ENCODE measurements around the gene SPRR2B.
"Not testable (repeated sequence)": the region's sequence is repeated elsewhere in the genome, so short reads cannot be mapped to it uniquely, and the experiment has no call there.

Gene SPRR2B

DNA sequence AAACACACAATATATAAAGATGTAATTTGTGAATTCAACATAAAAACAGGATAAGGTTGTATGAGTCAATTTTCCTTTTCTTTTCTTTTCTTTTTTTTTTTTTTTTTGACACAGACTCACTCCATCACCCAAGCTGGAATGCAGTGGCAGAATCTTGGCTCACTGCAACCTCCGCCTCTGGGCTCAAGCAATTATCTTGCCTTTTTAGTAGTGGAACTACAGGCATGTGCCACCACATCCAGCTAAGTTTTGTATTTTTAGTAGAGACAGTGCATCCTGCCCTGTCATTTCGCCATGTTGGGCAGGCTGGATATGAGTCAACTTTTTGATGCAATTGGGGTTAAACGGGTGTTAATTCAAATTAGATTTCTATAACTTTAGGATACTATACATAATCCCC is 10.3 kb upstream of the SPRR2B start:
- H3K27ac ChIP-seq (ENCODE audit: low read length), result no peak overlapping the region
- no peaks in the 10 kb centered on the region for H3K27me3 ChIP-seq (ENCODE audit: control insufficient read depth, insufficient read depth, low read length)
- WGBS (ENCODE audit: insufficient coverage, insufficient read length), result no CpG with 5 or more reads among the region's 3 CpGs
- H3K4me3 ChIP-seq (ENCODE audit: low read length), result no peak overlapping the region
- DNase-seq (ENCODE audit: low read depth, low spot score), result no peak
- no peaks in the 10 kb centered on the region for H3K36me3 ChIP-seq (ENCODE audit: control insufficient read depth, insufficient read depth, low read length)
- no peaks in the 10 kb centered on the region for H3K9me3 ChIP-seq (ENCODE audit: control insufficient read depth, insufficient read depth, low read length)
- H3K4me1 ChIP-seq (ENCODE audit: control insufficient read depth, insufficient read depth, low read length), result no peaks in the 10 kb centered on the region

- no peak overlapping the region for H3K27ac ChIP-seq (ENCODE audit: low read length)
- DNase-seq (ENCODE audit: low read depth, low spot score), result no peak
- no peak overlapping the region for H3K4me3 ChIP-seq (ENCODE audit: low read length)
- H3K9me3 ChIP-seq (ENCODE audit: control insufficient read depth, insufficient read depth, low read length), result no peaks in the 10 kb centered on the region
- H3K36me3 ChIP-seq (ENCODE audit: control insufficient read depth, insufficient read depth, low read length), result no peaks in the 10 kb centered on the region
- H3K27me3 ChIP-seq (ENCODE audit: control insufficient read depth, insufficient read depth, low read length), result no peaks in the 10 kb centered on the region
- H3K4me1 ChIP-seq (ENCODE audit: control insufficient read depth, insufficient read depth, low read length), result no peaks in the 10 kb centered on the region
- no CpG with 5 or more reads among the region's 5 CpGs for WGBS (ENCODE audit: insufficient coverage, insufficient read length)
Measured at GRCh38 chr1:153072806-153073726, 1.7 kb upstream of the SPRR2B start.

DNA sequence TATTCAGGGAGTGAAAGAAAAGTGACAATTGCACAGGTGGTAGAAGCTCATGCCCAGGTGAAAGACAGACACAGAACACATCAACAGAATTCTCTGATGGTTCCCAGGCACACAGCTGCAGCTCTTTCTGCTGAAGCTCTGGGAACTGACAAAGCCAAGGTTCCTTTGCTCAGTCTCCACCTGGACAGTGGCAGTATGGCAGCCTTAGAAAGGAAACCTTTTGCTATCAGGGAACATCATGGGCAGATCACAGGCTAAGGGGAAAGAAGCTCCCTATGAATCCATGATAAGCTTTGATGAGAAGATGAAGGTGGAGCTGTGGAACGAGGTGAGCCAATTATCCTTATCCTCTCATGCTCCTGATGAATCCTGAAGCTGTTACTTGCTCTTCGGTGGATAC is 1.2 kb downstream of the SPRR2B start:
- H3K36me3 ChIP-seq (ENCODE audit: control insufficient read depth, insufficient read depth, low read length), result no peaks in the 10 kb centered on the region
- WGBS (ENCODE audit: insufficient coverage, insufficient read length), result no CpG with 5 or more reads among the region's 2 CpGs
- no peak for DNase-seq (ENCODE audit: low read depth, low spot score)
- H3K4me3 ChIP-seq (ENCODE audit: low read length), result no peak overlapping the region
- no peaks in the 10 kb centered on the region for H3K4me1 ChIP-seq (ENCODE audit: control insufficient read depth, insufficient read depth, low read length)
- no peak overlapping the region for H3K27ac ChIP-seq (ENCODE audit: low read length)
- no peaks in the 10 kb centered on the region for H3K9me3 ChIP-seq (ENCODE audit: control insufficient read depth, insufficient read depth, low read length)
- H3K27me3 ChIP-seq (ENCODE audit: control insufficient read depth, insufficient read depth, low read length), result no peaks in the 10 kb centered on the region

- H3K36me3 ChIP-seq (ENCODE audit: control insufficient read depth, insufficient read depth, low read length), result no peaks in the 10 kb centered on the region
- no peak overlapping the region for H3K4me3 ChIP-seq (ENCODE audit: low read length)
- no peaks in the 10 kb centered on the region for H3K4me1 ChIP-seq (ENCODE audit: control insufficient read depth, insufficient read depth, low read length)
- no CpG with 5 or more reads among the region's 6 CpGs for WGBS (ENCODE audit: insufficient coverage, insufficient read length)
- DNase-seq (ENCODE audit: low read depth, low spot score), result no peak
- no peak overlapping the region for H3K27ac ChIP-seq (ENCODE audit: low read length)
- no peaks in the 10 kb centered on the region for H3K27me3 ChIP-seq (ENCODE audit: control insufficient read depth, insufficient read depth, low read length)
- no peaks in the 10 kb centered on the region for H3K9me3 ChIP-seq (ENCODE audit: control insufficient read depth, insufficient read depth, low read length)
Measured at GRCh38 chr1:153058826-153059784, 12.3 kb downstream of the SPRR2B start.

DNA sequence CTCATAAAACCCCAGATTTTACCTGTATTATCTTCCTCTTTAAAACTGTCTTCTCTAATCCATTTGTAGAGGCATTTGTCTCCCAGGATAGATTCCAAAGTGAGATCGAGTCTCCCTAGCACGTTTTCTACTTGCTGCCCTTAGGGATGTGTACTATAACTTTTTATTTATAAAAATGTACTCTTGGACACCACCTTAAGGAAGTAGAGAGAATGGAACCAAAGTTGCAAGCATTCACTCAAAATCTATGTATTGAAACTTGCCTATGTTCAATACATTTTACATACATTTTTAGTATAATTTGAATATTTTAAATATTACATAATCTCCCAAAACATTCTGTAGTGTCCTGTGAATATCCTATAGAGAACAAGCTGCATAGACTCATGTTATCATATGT is 13.3 kb downstream of the SPRR2B start:
- WGBS (ENCODE audit: insufficient coverage, insufficient read length), result no CpG with 5 or more reads among the region's 2 CpGs
- Histone ChIP-seq H3K36me3 (ENCODE audit: control insufficient read depth, insufficient read depth, low read length) (no peaks in the 10 kb centered on the region), H3K4me1 (ENCODE audit: control insufficient read depth, insufficient read depth, low read length) (no peaks in the 10 kb centered on the region), H3K9me3 (ENCODE audit: control insufficient read depth, insufficient read depth, low read length) (no peaks in the 10 kb centered on the region), H3K4me3 (ENCODE audit: low read length) (no peak overlapping the region), H3K27me3 (ENCODE audit: control insufficient read depth, insufficient read depth, low read length) (no peaks in the 10 kb centered on the region), H3K27ac (ENCODE audit: low read length) (no peak overlapping the region)
- DNase-seq (ENCODE audit: low read depth, low spot score), result no peak

GRCh38 chr1:153057375-153057774 is 14.0 kb downstream of the SPRR2B start, which contains the start of gene SPRR2A:
SPRR2A (minus strand) TSS chr1:153057512; CDS start chr1:153056735, 777 bp downstream.
- no peaks in the 10 kb centered on the region for H3K4me1 ChIP-seq (ENCODE audit: control insufficient read depth, insufficient read depth, low read length)
- no peaks in the 10 kb centered on the region for H3K9me3 ChIP-seq (ENCODE audit: control insufficient read depth, insufficient read depth, low read length)
- no CpG with 5 or more reads among the region's 2 CpGs for WGBS (ENCODE audit: insufficient coverage, insufficient read length)
- no peaks in the 10 kb centered on the region for H3K36me3 ChIP-seq (ENCODE audit: control insufficient read depth, insufficient read depth, low read length)
- no peak within 1 kb of the TSS for H3K27ac ChIP-seq (ENCODE audit: low read length)
- no peak within 1 kb of the TSS for H3K4me3 ChIP-seq (ENCODE audit: low read length)
- DNase-seq (ENCODE audit: low read depth, low spot score), result no peak
- H3K27me3 ChIP-seq (ENCODE audit: control insufficient read depth, insufficient read depth, low read length), result no peaks in the 10 kb centered on the region

GRCh38 chr1:153056111-153056510 is 15.3 kb downstream of the SPRR2B start:
- WGBS (ENCODE audit: insufficient coverage, insufficient read length), result no CpG with 5 or more reads among the region's 3 CpGs
- DNase-seq (ENCODE audit: low read depth, low spot score); H3K27me3 ChIP-seq (ENCODE audit: control insufficient read depth, insufficient read depth, low read length); H3K36me3 ChIP-seq (ENCODE audit: control insufficient read depth, insufficient read depth, low read length); H3K4me1 ChIP-seq (ENCODE audit: control insufficient read depth, insufficient read depth, low read length); H3K9me3 ChIP-seq (ENCODE audit: control insufficient read depth, insufficient read depth, low read length); H3K27ac ChIP-seq (ENCODE audit: low read length); H3K4me3 ChIP-seq (ENCODE audit: low read length): not testable (repeated sequence)

DNA sequence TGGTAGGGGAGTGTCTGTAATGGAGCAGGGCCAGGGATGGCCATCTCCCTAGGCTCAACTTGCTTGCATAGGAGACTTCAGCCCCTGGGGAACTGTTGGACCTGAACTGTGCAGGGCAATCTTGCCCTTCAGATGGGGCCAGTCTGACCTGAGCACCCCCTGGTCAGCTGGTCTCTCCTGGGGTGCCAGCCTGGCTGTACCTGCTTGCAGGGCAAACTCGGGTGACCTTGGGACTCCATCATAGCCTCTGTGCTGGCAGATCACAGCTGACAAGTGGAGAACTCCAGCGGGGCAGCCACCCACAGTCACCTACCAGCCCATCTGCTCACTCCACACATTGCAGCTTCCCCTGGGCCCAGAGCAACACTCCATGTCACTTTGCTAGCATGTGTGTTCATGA is 22.2 kb downstream of the SPRR2B start:
- Histone ChIP-seq H3K27ac (ENCODE audit: low read length) (no peak overlapping the region), H3K36me3 (ENCODE audit: control insufficient read depth, insufficient read depth, low read length) (no peaks in the 10 kb centered on the region), H3K4me1 (ENCODE audit: control insufficient read depth, insufficient read depth, low read length) (no peaks in the 10 kb centered on the region), H3K4me3 (ENCODE audit: low read length) (no peak overlapping the region), H3K27me3 (ENCODE audit: control insufficient read depth, insufficient read depth, low read length) (no peaks in the 10 kb centered on the region), H3K9me3 (ENCODE audit: control insufficient read depth, insufficient read depth, low read length) (no peaks in the 10 kb centered on the region)
- WGBS (ENCODE audit: insufficient coverage, insufficient read length), result no CpG with 5 or more reads among the region's 2 CpGs
- no peak for DNase-seq (ENCODE audit: low read depth, low spot score)

DNA sequence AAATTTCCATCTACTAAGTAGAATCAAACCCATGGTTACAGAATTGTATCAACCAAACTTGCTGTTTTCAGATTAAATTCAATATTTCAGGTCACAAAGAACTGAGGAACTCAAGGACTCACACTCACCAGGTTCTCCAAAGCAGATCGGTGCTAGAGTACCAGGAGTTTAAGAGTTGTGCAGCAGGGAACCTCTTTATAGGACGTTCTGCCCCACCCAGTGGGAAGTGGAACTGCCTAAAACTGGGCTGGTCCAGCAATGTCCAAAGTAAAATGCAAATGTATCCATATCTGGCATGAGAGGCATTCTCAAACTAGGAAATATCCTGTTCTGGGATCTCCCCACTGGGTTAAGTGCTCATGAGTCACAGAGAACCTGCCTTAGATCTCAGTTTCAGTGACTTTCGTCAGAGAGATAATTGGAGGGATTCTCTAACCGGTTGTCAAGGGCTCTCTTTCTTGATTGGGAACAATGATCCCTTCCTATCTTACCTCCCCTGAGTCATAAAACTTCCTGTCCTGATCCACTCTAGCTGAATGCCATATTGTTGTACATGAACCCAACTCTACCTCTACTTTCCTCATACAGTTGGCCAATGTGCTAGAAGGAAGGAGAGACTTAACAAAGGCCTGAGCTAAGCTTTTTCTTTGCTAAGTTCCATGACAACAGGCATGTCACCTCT is 30.3 kb downstream of the SPRR2B start, which contains the start of gene SPRR2D:
Gene SPRR2D (minus strand): TSS at position 171 of the 682 bp plus-strand sequence. CDS start 774 bp downstream, outside the sequence.
- Histone ChIP-seq H3K27ac (ENCODE audit: low read length) (no peak within 1 kb of the TSS), H3K4me3 (ENCODE audit: low read length) (no peak within 1 kb of the TSS), H3K36me3 (ENCODE audit: control insufficient read depth, insufficient read depth, low read length) (no peaks in the 10 kb centered on the region), H3K27me3 (ENCODE audit: control insufficient read depth, insufficient read depth, low read length) (no peaks in the 10 kb centered on the region), H3K4me1 (ENCODE audit: control insufficient read depth, insufficient read depth, low read length) (no peaks in the 10 kb centered on the region), H3K9me3 (ENCODE audit: control insufficient read depth, insufficient read depth, low read length) (no peaks in the 10 kb centered on the region)
- no CpG with 5 or more reads among the region's 4 CpGs for whole genome bisulfite sequencing (ENCODE audit: insufficient coverage, insufficient read length)
- DNase-seq (ENCODE audit: low read depth, low spot score), result no peak

DNA sequence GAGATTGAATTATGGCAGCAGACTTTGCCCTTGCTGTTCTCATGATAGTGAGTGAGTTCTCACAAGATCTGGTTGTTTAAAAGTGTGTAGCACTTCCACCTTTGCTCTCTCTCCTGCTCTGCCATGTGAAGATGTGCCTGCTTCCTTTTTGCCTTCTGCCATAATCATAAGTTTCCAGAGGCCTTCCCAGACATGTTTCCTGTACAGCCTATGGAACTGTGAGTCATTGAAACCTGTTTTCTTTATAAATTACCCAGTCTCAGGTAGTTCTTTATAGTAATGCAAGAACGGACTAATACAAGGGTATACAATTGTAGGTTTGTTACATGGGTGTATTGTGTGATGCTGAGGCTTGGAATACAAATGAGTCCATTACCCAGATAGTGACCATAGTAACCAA is 36.2 kb downstream of the SPRR2B start:
- no peaks in the 10 kb centered on the region for H3K27me3 ChIP-seq (ENCODE audit: control insufficient read depth, insufficient read depth, low read length)

More for the DNA sequence above, 36.2 kb downstream of the SPRR2B start:
- H3K27ac ChIP-seq (ENCODE audit: low read length), result no peak overlapping the region
- H3K4me3 ChIP-seq (ENCODE audit: low read length), result no peak overlapping the region
- H3K36me3 ChIP-seq (ENCODE audit: control insufficient read depth, insufficient read depth, low read length), result no peaks in the 10 kb centered on the region
- H3K4me1 ChIP-seq (ENCODE audit: control insufficient read depth, insufficient read depth, low read length), result no peaks in the 10 kb centered on the region
- no peaks in the 10 kb centered on the region for H3K9me3 ChIP-seq (ENCODE audit: control insufficient read depth, insufficient read depth, low read length)
- DNase-seq (ENCODE audit: low read depth, low spot score), result no peak
- WGBS (ENCODE audit: insufficient coverage, insufficient read length), result no CpG with 5 or more reads among the region's 1 CpG

All from iPS DF 6.9 (cell line).